ENCODE results near the gene KRTAP5-1. TPM values are rescaled to one million over a fixed set of nuclear protein-coding genes. Genes with fewer than 3 reads are reported as not detected.
A peak's percentile ranks its signal among the peaks of the same experiment; 100 is the strongest.

Gene KRTAP5-1
- total RNA-seq, 6 experiments from 2014 or later = not detected

DNA sequence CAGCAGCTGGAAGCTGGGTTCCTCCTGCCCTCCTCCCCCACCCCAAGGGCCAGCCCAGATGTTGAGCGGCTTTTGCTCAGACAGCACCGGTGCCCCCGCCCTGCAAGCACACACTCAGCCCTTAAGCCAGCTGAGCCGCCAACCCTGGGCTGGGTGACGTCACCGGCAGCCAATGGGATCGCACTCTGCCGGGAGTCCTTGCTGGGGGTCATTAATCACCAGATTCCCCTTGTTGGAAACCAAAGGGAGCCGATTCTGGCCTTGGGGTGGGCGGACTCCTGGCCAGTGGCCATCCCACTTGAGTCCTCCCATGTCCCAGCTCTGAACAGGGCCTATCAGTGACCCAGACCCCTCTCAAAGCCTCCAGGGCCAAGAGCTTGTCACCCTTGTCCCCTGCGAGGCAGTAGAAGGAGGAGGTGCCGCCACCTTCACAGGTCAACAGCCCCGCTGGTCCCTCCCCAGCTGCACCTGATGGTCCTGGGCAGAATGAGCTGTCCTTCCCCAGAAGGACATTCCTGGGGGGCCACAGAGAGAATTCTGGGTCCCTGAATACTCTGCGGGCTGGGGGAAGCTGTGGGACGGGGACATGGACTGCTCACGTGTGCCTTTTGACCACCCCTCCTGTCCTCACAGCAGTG is 20.4 kb downstream of the KRTAP5-1 start:
- Mint-ChIP-seq H3K27me3 (ENCODE audit: insufficient read depth) (peaks cover 5% of the 10 kb centered on the region), H3K36me3 (ENCODE audit: low read depth) (no peaks in the 10 kb centered on the region), H3K4me1 (ENCODE audit: low read depth) (no peaks in the 10 kb centered on the region), H3K27ac (no peak overlapping the region), H3K4me3 (no peak overlapping the region), H3K9me3 (no peaks in the 10 kb centered on the region)
- DNase-seq = peak; percentile 17
- TF ChIP-seq, protein P1, sequence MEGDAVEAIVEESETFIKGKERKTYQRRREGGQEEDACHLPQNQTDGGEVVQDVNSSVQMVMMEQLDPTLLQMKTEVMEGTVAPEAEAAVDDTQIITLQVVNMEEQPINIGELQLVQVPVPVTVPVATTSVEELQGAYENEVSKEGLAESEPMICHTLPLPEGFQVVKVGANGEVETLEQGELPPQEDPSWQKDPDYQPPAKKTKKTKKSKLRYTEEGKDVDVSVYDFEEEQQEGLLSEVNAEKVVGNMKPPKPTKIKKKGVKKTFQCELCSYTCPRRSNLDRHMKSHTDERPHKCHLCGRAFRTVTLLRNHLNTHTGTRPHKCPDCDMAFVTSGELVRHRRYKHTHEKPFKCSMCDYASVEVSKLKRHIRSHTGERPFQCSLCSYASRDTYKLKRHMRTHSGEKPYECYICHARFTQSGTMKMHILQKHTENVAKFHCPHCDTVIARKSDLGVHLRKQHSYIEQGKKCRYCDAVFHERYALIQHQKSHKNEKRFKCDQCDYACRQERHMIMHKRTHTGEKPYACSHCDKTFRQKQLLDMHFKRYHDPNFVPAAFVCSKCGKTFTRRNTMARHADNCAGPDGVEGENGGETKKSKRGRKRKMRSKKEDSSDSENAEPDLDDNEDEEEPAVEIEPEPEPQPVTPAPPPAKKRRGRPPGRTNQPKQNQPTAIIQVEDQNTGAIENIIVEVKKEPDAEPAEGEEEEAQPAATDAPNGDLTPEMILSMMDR (IDR thresholded peaks at IDR 0.05) = no peak

DNA sequence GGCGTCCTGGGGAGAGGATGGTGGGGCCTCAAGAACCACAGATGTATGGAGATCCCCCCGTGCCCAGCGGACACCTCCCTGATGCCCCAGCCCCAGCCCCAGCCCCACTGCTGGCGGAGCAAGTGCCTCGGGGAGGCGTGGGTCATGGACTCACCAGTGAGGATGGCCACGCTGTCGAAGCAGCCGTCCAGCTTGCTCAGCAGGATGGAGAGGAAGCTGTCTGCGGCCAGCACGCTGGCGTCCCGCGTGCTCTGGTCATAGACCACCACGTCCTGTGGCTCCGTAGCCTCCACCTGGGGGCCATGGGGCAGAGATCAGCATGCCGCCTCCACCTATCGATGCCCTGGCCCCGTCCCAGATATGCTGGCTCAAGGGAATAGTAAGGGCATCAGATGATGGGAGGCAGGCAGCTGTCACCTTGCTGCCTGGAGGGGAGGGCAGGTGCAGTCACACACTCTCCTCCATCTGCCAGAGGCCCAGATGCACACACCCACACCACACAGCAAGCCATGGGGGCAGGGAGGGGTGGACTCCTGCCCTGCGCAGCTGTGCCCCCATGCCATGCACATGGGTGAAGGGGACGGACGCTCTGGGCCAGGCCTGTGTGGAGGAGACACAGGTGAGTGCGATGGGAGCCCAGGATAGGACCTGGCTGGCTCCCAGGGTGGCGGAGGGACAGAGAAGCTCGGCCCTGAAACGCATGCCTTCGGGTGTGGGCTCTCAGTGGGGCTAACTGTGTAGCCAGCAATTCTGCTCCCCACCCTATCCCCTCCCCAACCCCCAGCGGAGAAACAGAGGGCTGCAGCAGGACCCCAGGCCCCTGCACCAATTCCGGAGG is 21.2 kb downstream of the KRTAP5-1 start:
- no peak overlapping the region for H3K4me3 Mint-ChIP-seq
- no peaks in the 10 kb centered on the region for H3K4me1 Mint-ChIP-seq (ENCODE audit: low read depth)
- no peaks in the 10 kb centered on the region for H3K9me3 Mint-ChIP-seq
- TF ChIP-seq, protein P1 (IDR thresholded peaks at IDR 0.05) = no peak
- H3K36me3 Mint-ChIP-seq (ENCODE audit: low read depth) = no peaks in the 10 kb centered on the region
- no peak for DNase-seq
- H3K27ac Mint-ChIP-seq = no peak overlapping the region
- peaks cover 3% of the 10 kb centered on the region for H3K27me3 Mint-ChIP-seq (ENCODE audit: insufficient read depth)

- Mint-ChIP-seq H3K4me3 (no peak overlapping the region), H3K4me1 (ENCODE audit: low read depth) (no peaks in the 10 kb centered on the region), H3K9me3 (no peaks in the 10 kb centered on the region), H3K36me3 (ENCODE audit: low read depth) (no peaks in the 10 kb centered on the region), H3K27me3 (ENCODE audit: insufficient read depth) (peaks cover 3% of the 10 kb centered on the region), H3K27ac (no peak overlapping the region)
- DNase-seq = no peak
- TF ChIP-seq, protein P1 (IDR thresholded peaks at IDR 0.05) = no peak
Observed at GRCh38 chr11:1563149-1563638, 21.9 kb downstream of the KRTAP5-1 start.

GRCh38 chr11:1562469-1563148 is 22.5 kb downstream of the KRTAP5-1 start:
- Mint-ChIP-seq H3K27me3 (ENCODE audit: insufficient read depth) (peaks cover 3% of the 10 kb centered on the region; the same call in 1 of the 2 replicates), H3K36me3 (ENCODE audit: low read depth) (no peaks in the 10 kb centered on the region), H3K27ac (no peak overlapping the region), H3K9me3 (no peaks in the 10 kb centered on the region), H3K4me3 (no peak overlapping the region), H3K4me1 (ENCODE audit: low read depth) (no peaks in the 10 kb centered on the region)
- TF ChIP-seq, protein P1 (IDR thresholded peaks at IDR 0.05) = no peak
- no peak for DNase-seq

GRCh38 chr11:1561955-1562354 is 23.1 kb downstream of the KRTAP5-1 start:
- Mint-ChIP-seq H3K4me3 (no peak overlapping the region), H3K27me3 (ENCODE audit: insufficient read depth) (peaks cover 1% of the 10 kb centered on the region; the same call in 1 of the 2 replicates), H3K4me1 (ENCODE audit: low read depth) (no peaks in the 10 kb centered on the region), H3K36me3 (ENCODE audit: low read depth) (no peaks in the 10 kb centered on the region), H3K9me3 (no peaks in the 10 kb centered on the region), H3K27ac (no peak overlapping the region)
- TF ChIP-seq, protein P1 (IDR thresholded peaks at IDR 0.05) = no peak
- no peak for DNase-seq

Measured in HFFc6 (cell line).